ENCODE results near the gene CNN2.

CNN2 gene

GRCh38 chr19:1087813-1088415 is 61.5 kb downstream of the CNN2 start:
- H3K27ac ChIP-seq = no peak overlapping the region

DNA sequence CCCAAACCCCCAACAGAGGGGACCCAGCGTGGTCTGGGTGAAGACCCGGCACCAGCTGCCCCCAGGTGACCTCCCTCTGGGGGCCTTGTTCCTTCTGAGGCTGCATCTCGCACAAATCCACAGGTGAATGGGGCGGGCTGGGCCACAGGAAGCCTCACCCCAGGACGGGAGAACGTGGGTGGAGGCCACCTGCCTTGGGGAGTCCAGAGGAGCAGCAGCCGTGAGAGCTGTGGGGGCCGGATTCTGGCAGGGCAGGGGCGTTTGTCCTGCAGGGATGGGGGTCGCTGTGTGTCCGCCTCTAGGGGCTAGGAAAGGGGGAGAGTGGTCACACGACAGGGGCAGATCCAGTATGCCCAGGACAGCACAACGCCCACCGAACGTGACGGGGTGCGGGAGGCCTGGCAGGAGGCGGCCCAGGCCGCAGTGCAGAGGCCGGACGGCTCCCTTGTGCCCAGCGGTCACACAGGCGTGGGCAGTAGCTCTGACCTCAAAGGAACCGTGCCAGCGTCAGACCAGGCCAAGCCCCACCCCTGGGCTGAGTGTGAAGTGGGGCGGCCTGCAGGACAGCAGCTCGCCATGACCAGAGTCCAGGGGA is 62.1 kb downstream of the CNN2 start:
- H3K36me3 ChIP-seq (ENCODE audit: insufficient read depth) = no peaks in the 10 kb centered on the region

More at GRCh38 chr19:1087813-1088415, 61.5 kb downstream of the CNN2 start:
- no peaks in the 10 kb centered on the region for H4K20me1 ChIP-seq (ENCODE audit: insufficient read depth)
- H3K4me2 ChIP-seq = no peak overlapping the region
- TF ChIP-seq CTCF (conservative IDR thresholded peaks at IDR 0.05; ENCODE audit: low read depth, low read length) = no peak
- no peaks in the 10 kb centered on the region for H3K27me3 ChIP-seq (ENCODE audit: insufficient read depth, low read depth)
- H3K4me3 ChIP-seq (IDR thresholded peaks at IDR 0.05; ENCODE audit: insufficient read depth, low read depth, low read length) = no peak overlapping the region
- no peak overlapping the region for H3K9ac ChIP-seq
- H3K4me1 ChIP-seq (ENCODE audit: low read depth, poor library complexity, severe bottlenecking) = no peaks in the 10 kb centered on the region
- no peaks in the 10 kb centered on the region for H3K36me3 ChIP-seq (ENCODE audit: insufficient read depth)
- H3K79me2 ChIP-seq (ENCODE audit: insufficient read depth, low read depth) = peaks cover 2% of the 10 kb centered on the region; the same call in 1 of the 2 replicates
- H2AFZ ChIP-seq (ENCODE audit: low read depth) = no peak overlapping the region

More for the DNA sequence above, 62.1 kb downstream of the CNN2 start:
- no peaks in the 10 kb centered on the region for H3K27me3 ChIP-seq (ENCODE audit: insufficient read depth, low read depth)
- no peak overlapping the region for H3K9ac ChIP-seq
- H3K27ac ChIP-seq = no peak overlapping the region
- no peak overlapping the region for H3K4me2 ChIP-seq
- no peak overlapping the region for H2AFZ ChIP-seq (ENCODE audit: low read depth)
- no peaks in the 10 kb centered on the region for H4K20me1 ChIP-seq (ENCODE audit: insufficient read depth)
- no peak overlapping the region for H3K4me3 ChIP-seq (IDR thresholded peaks at IDR 0.05; ENCODE audit: insufficient read depth, low read depth, low read length)
- H3K4me1 ChIP-seq (ENCODE audit: low read depth, poor library complexity, severe bottlenecking) = peaks cover under 1% of the 10 kb centered on the region
- TF ChIP-seq CTCF (conservative IDR thresholded peaks at IDR 0.05; ENCODE audit: low read depth, low read length) = no peak
- H3K79me2 ChIP-seq (ENCODE audit: insufficient read depth, low read depth) = peaks cover 8% of the 10 kb centered on the region
